HUES64 (cell line): ENCODE data around the gene MX1.

Experiments used
- H3K27ac ChIP-seq: 2 replicates; pipeline ENCODE4 v1.7.0; 2013; ENCODE audit warnings: low read depth, low read length, inconsistent platforms
- H3K27me3 ChIP-seq: 2 replicates; pipeline ENCODE4 v1.6.1; 2013; ENCODE audit warnings: mild to moderate bottlenecking, low read length; ENCODE audit not compliant: insufficient read depth
- H3K36me3 ChIP-seq: 2 replicates; pipeline ENCODE4 v1.6.1; 2013; ENCODE audit warnings: mild to moderate bottlenecking, low read length; ENCODE audit not compliant: insufficient read depth
- H3K4me1 ChIP-seq: 2 replicates; pipeline ENCODE4 v1.6.1; 2013; ENCODE audit warnings: mild to moderate bottlenecking, low read length, moderate library complexity; ENCODE audit not compliant: insufficient read depth
- H3K4me3 ChIP-seq: 2 replicates; pipeline ENCODE4 v1.5.1; 2013; ENCODE audit warnings: mild to moderate bottlenecking, low read length, moderate library complexity
- H3K9ac ChIP-seq: 2 replicates; pipeline ENCODE4 v1.6.1; 2013; ENCODE audit warnings: mild to moderate bottlenecking, low read depth, low read length
- H3K9me3 ChIP-seq: 2 replicates; pipeline ENCODE4 v1.6.1; 2013; ENCODE audit warnings: low read depth, low read length; ENCODE audit not compliant: insufficient read depth
- WGBS: fragments of 150-250, 120-280 bp; methylation state at CpG from one replicate; pipeline ENCODE4 v1.1.7; 2013; ENCODE audit warnings: missing lambda C conversion rate; 5-methylcytosine and 5-hydroxymethylcytosine counted together

The MX1 gene

GRCh38 chr21:41435706-41436105 lies 9.7 kb downstream of the MX1 start:
- H3K9me3 ChIP-seq = peaks cover 3% of the 10 kb centered on the region; the same call in 1 of the 2 replicates
- H3K27ac ChIP-seq = no peak overlapping the region
- no peaks in the 10 kb centered on the region for H3K36me3 ChIP-seq
- no peak overlapping the region for H3K9ac ChIP-seq
- H3K4me1 ChIP-seq = peaks cover 6% of the 10 kb centered on the region
- WGBS = 97% methylated on average over 11 of the region's 11 CpGs
- no peak overlapping the region for H3K4me3 ChIP-seq
- no peaks in the 10 kb centered on the region for H3K27me3 ChIP-seq

- Histone ChIP-seq H3K9me3 (peaks cover 3% of the 10 kb centered on the region; the same call in 1 of the 2 replicates), H3K9ac (no peak overlapping the region), H3K36me3 (no peaks in the 10 kb centered on the region), H3K27me3 (no peaks in the 10 kb centered on the region), H3K27ac (no peak overlapping the region), H3K4me3 (no peak overlapping the region), H3K4me1 (peaks cover 3% of the 10 kb centered on the region)
- WGBS = 71% methylated on average over 2 of the region's 2 CpGs
These were observed 11.7 kb downstream of the MX1 start for GRCh38 chr21:41437729-41438128.

- no peak overlapping the region for H3K4me3 ChIP-seq
- H3K9ac ChIP-seq = no peak overlapping the region
- H3K27me3 ChIP-seq = no peaks in the 10 kb centered on the region
- no peaks in the 10 kb centered on the region for H3K36me3 ChIP-seq
- no peak overlapping the region for H3K27ac ChIP-seq
- H3K9me3 ChIP-seq = peaks cover 3% of the 10 kb centered on the region; the same call in 1 of the 2 replicates
- WGBS = 94% methylated on average over 13 of the region's 13 CpGs
- no peaks in the 10 kb centered on the region; the same call in 1 of the 2 replicates for H3K4me1 ChIP-seq
These were observed 12.5 kb downstream of the MX1 start for GRCh38 chr21:41438425-41439113.

- Histone ChIP-seq H3K4me3 (no peak overlapping the region), H3K27me3 (no peaks in the 10 kb centered on the region), H3K4me1 (no peaks in the 10 kb centered on the region; the same call in 1 of the 2 replicates), H3K27ac (no peak overlapping the region), H3K9me3 (peaks cover 3% of the 10 kb centered on the region; the same call in 1 of the 2 replicates), H3K9ac (no peak overlapping the region), H3K36me3 (no peaks in the 10 kb centered on the region)
- WGBS = 85% methylated on average over 4 of the region's 4 CpGs
These were observed 13.2 kb downstream of the MX1 start for GRCh38 chr21:41439248-41439647.

GRCh38 chr21:41441546-41441945 lies 15.5 kb downstream of the MX1 start:
- no peaks in the 10 kb centered on the region for H3K27me3 ChIP-seq
- no peaks in the 10 kb centered on the region for H3K36me3 ChIP-seq
- no peak overlapping the region for H3K27ac ChIP-seq
- 93% methylated on average over 14 of the region's 14 CpGs for WGBS
- H3K4me3 ChIP-seq = no peak overlapping the region
- no peaks in the 10 kb centered on the region; the same call in 1 of the 2 replicates for H3K4me1 ChIP-seq
- H3K9ac ChIP-seq = no peak overlapping the region
- H3K9me3 ChIP-seq = no peaks in the 10 kb centered on the region

GRCh38 chr21:41442481-41443186 lies 16.6 kb downstream of the MX1 start:
- no peaks in the 10 kb centered on the region for H3K27me3 ChIP-seq
- no peak overlapping the region for H3K9ac ChIP-seq
- H3K27ac ChIP-seq = no peak overlapping the region
- 91% methylated on average over 2 of the region's 2 CpGs for WGBS
- H3K36me3 ChIP-seq = no peaks in the 10 kb centered on the region
- no peaks in the 10 kb centered on the region for H3K9me3 ChIP-seq
- H3K4me3 ChIP-seq = no peak overlapping the region
- H3K4me1 ChIP-seq = no peaks in the 10 kb centered on the region; the same call in 1 of the 2 replicates

GRCh38 chr21:41443562-41443961 lies 17.5 kb downstream of the MX1 start:
- H3K4me3 ChIP-seq = no peak overlapping the region
- WGBS = 92% methylated on average over 7 of the region's 7 CpGs
- no peaks in the 10 kb centered on the region for H3K36me3 ChIP-seq
- no peak overlapping the region for H3K9ac ChIP-seq
- H3K27me3 ChIP-seq = no peaks in the 10 kb centered on the region
- no peaks in the 10 kb centered on the region for H3K4me1 ChIP-seq
- no peaks in the 10 kb centered on the region for H3K9me3 ChIP-seq
- H3K27ac ChIP-seq = no peak overlapping the region

- no peak overlapping the region for H3K4me3 ChIP-seq
- WGBS = 93% methylated on average over 13 of the region's 13 CpGs
- no peaks in the 10 kb centered on the region for H3K36me3 ChIP-seq
- H3K9ac ChIP-seq = no peak overlapping the region
- H3K4me1 ChIP-seq = no peaks in the 10 kb centered on the region
- no peaks in the 10 kb centered on the region for H3K27me3 ChIP-seq
- H3K9me3 ChIP-seq = no peaks in the 10 kb centered on the region
- no peak overlapping the region for H3K27ac ChIP-seq
These were observed 18.8 kb downstream of the MX1 start for GRCh38 chr21:41444703-41445464.

GRCh38 chr21:41445465-41445862 lies 19.4 kb downstream of the MX1 start:
- H3K36me3 ChIP-seq = no peaks in the 10 kb centered on the region
- H3K4me3 ChIP-seq = no peak overlapping the region
- no peaks in the 10 kb centered on the region for H3K9me3 ChIP-seq
- H3K9ac ChIP-seq = no peak overlapping the region
- 91% methylated on average over 7 of the region's 7 CpGs for WGBS
- no peaks in the 10 kb centered on the region for H3K4me1 ChIP-seq
- no peak overlapping the region for H3K27ac ChIP-seq
- no peaks in the 10 kb centered on the region for H3K27me3 ChIP-seq

GRCh38 chr21:41446586-41446985 lies 20.5 kb downstream of the MX1 start:
- Histone ChIP-seq H3K9ac (no peak overlapping the region), H3K4me1 (no peaks in the 10 kb centered on the region), H3K9me3 (no peaks in the 10 kb centered on the region), H3K36me3 (no peaks in the 10 kb centered on the region), H3K4me3 (no peak overlapping the region), H3K27me3 (no peaks in the 10 kb centered on the region), H3K27ac (no peak overlapping the region)
- 96% methylated on average over 4 of the region's 4 CpGs for WGBS

GRCh38 chr21:41447356-41447755 lies 21.3 kb downstream of the MX1 start:
- Histone ChIP-seq H3K27me3 (no peaks in the 10 kb centered on the region), H3K9me3 (no peaks in the 10 kb centered on the region), H3K9ac (no peak overlapping the region), H3K4me3 (no peak overlapping the region), H3K4me1 (no peaks in the 10 kb centered on the region), H3K27ac (no peak overlapping the region), H3K36me3 (no peaks in the 10 kb centered on the region)
- WGBS = 97% methylated on average over 3 of the region's 3 CpGs
